Fibroblast of pulmonary artery (primary cell): Measurements from ENCODE around the gene ADCYAP1.

Experiments
- DNase-seq: peaks from one replicate; pipeline ENCODE4 v3.0.0-alpha.2; 2010; ENCODE audit warnings: low read depth
- H3K4me3 ChIP-seq: replicated peaks from 2 replicates; pipeline ENCODE4 v1.5.1; 2011; ENCODE audit warnings: low read depth, mild to moderate bottlenecking, control low read depth, low read length, moderate library complexity
- TF ChIP-seq, protein P1 (sequence below): IDR thresholded peaks from 2 replicates; pipeline ENCODE4 v1.5.1; 2011; ENCODE audit warnings: mild to moderate bottlenecking, control low read depth, low read length, inconsistent platforms; ENCODE audit errors: missing control alignments

Gene ADCYAP1

DNA sequence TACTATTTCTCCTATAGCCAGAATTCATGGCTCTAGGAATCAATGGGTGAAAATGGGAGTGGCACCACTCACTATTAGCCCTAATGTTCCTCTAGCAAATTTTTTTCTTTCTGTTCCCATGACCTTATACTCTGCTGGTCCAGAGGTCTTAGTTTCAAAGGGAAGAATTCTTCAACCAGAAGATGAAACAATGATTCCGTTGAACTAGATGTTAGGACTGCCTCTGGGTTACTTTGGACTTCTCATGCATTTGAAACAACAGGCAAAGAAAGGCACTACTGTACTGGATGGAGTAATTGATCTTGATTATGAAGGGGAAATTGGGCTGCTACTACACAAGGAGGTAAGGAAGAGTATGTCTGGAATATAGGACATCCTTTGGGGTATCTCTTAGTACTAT lies 18.6 kb upstream of the ADCYAP1 start:
- DNase-seq, result no peak
- no peak overlapping the region for H3K4me3 ChIP-seq
- TF ChIP-seq, protein P1, sequence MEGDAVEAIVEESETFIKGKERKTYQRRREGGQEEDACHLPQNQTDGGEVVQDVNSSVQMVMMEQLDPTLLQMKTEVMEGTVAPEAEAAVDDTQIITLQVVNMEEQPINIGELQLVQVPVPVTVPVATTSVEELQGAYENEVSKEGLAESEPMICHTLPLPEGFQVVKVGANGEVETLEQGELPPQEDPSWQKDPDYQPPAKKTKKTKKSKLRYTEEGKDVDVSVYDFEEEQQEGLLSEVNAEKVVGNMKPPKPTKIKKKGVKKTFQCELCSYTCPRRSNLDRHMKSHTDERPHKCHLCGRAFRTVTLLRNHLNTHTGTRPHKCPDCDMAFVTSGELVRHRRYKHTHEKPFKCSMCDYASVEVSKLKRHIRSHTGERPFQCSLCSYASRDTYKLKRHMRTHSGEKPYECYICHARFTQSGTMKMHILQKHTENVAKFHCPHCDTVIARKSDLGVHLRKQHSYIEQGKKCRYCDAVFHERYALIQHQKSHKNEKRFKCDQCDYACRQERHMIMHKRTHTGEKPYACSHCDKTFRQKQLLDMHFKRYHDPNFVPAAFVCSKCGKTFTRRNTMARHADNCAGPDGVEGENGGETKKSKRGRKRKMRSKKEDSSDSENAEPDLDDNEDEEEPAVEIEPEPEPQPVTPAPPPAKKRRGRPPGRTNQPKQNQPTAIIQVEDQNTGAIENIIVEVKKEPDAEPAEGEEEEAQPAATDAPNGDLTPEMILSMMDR, result no peak

DNA sequence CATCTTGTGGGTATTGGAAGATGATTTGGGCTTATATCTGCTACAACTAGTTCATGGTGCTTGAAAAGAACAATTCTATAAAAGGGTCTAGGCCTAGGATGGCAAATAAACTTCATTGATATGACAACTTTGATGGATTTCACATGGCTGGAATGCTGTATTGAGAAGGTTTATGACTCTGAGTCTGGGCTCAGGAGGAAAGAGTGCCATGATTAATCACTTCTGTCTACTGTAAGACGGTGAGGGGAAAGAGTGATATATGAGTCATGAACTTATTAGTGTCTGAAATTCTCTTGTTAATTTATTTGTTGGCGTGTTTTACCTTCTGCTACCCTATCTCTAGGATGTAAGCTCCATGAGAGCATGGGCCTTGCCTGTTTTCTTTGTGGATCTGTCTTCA lies 17.0 kb upstream of the ADCYAP1 start:
- DNase-seq, result no peak
- TF ChIP-seq, protein P1, result no peak

DNA sequence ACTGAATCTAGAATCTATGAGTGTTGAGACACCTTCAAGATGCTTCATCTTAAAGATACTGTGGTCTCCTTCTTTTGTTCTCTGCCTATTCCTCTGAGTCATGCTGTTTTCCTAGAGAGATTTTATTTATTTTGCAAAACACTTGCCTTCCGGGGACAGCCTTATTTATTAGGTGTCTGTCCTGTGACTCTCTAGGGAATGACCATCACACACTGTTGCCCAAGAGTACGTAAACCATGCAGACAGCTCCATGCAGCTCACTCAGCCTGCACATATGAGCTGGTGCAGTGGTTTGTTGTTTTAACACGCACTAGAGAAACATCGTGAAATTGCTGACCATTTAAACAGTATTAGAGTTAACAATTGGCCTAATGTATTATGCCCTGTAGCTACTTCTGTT lies 12.4 kb upstream of the ADCYAP1 start:
- no peak for DNase-seq
- no peak overlapping the region for H3K4me3 ChIP-seq
- TF ChIP-seq, protein P1, result no peak

More for the DNA sequence above, 17.0 kb upstream of the ADCYAP1 start:
- no peak overlapping the region for H3K4me3 ChIP-seq

- no peak for DNase-seq
- TF ChIP-seq, protein P1, result no peak
- no peak overlapping the region for H3K4me3 ChIP-seq
These were observed 8.4 kb upstream of the ADCYAP1 start for GRCh38 chr18:896315-896714.

GRCh38 chr18:901761-902160 lies 2.9 kb upstream of the ADCYAP1 start:
- H3K4me3 ChIP-seq, result no peak overlapping the region
- TF ChIP-seq, protein P1, result no peak
- no peak for DNase-seq

DNA sequence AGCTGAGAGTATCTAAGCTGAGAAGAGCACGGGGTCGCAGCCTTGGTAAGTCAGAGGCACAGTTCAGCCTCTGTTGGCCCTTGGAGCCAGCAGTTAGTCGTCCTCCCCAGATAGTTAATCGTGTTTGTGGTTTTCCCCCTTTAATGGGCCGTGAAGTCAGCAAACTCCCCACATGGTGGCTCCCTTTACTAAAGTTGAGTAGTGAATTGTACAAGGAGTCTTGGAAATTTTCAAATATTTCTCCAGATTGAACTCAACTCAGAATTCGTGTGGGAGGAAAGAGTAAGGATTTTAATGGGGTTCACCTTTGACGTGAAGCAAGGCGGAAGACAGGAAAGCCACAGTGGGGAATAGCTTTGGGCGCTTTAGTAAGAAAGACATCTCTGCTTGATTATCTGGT lies 2.4 kb upstream of the ADCYAP1 start:
- TF ChIP-seq, protein P1, result peak; percentile 42
- peak; percentile 51 for DNase-seq
- H3K4me3 ChIP-seq, result no peak overlapping the region

DNA sequence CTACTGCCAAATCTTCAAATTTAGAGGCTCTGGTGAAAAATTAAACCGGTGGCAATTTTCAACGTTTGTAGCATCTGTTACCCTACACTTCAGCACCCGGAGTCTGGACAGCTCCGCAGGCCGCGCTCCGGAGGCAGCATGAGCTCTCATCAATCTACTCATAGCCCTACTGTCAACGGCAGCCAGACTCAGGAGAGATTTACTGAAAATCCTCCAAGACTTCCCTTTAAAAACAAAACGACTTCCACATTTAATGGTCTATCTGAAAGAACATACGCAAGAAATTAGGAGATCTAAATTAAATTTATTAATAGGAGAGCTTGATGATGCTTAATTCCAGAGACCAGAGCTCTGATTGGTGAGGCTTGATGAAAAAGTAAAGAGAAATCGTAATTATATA lies 970 bp upstream of the ADCYAP1 start:
- H3K4me3 ChIP-seq, result no peak overlapping the region
- peak; percentile 65 for DNase-seq
- TF ChIP-seq, protein P1, result no peak
